Smooth muscle cell of the coronary artery (primary cell): Measurements from ENCODE around the gene SLC6A1. TPM values are rescaled to one million over a fixed set of nuclear protein-coding genes. Genes with fewer than 3 reads are reported as not detected.

Experiments
- total RNA-seq: library from RNA; depleted of rRNA; stranded (reverse); fragments of >200 nt; gene quantifications from 2 replicates; pipeline ENCODE4 v1.2.3, GENCODE V29; 2014; ENCODE audit warnings: low replicate concordance

The SLC6A1 gene
- under 0.01 TPM in 1 of 2 replicates, not detected in the other for total RNA-seq

GRCh38 chr3:10992017-10992942 lies at the start of gene SLC6A1:
Gene SLC6A1 (plus strand): TSS chr3:10992748. CDS start chr3:11017212, 24,464 bp downstream.

Other genes with a start within 250 kb of the SLC6A1 start
- gene SLC6A11, start 176.5 kb upstream of the SLC6A1 start, total RNA-seq = under 0.01 TPM in 1 of 2 replicates, not detected in the other
- gene HRH1, start 161.7 kb downstream of the SLC6A1 start, total RNA-seq = 23.1 and 36.8 TPM in 2 replicates